ENCODE measurements around the gene PRICKLE3.

The PRICKLE3 gene, protein sequence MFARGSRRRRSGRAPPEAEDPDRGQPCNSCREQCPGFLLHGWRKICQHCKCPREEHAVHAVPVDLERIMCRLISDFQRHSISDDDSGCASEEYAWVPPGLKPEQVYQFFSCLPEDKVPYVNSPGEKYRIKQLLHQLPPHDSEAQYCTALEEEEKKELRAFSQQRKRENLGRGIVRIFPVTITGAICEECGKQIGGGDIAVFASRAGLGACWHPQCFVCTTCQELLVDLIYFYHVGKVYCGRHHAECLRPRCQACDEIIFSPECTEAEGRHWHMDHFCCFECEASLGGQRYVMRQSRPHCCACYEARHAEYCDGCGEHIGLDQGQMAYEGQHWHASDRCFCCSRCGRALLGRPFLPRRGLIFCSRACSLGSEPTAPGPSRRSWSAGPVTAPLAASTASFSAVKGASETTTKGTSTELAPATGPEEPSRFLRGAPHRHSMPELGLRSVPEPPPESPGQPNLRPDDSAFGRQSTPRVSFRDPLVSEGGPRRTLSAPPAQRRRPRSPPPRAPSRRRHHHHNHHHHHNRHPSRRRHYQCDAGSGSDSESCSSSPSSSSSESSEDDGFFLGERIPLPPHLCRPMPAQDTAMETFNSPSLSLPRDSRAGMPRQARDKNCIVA

GRCh38 chrX:49186125-49187027 is at the start of gene PRICKLE3:
Gene PRICKLE3, minus strand, starts transcription at chrX:49186373. Its CDS starts 76 bp downstream, at chrX:49186297.
- no peak for DNase-seq

DNA sequence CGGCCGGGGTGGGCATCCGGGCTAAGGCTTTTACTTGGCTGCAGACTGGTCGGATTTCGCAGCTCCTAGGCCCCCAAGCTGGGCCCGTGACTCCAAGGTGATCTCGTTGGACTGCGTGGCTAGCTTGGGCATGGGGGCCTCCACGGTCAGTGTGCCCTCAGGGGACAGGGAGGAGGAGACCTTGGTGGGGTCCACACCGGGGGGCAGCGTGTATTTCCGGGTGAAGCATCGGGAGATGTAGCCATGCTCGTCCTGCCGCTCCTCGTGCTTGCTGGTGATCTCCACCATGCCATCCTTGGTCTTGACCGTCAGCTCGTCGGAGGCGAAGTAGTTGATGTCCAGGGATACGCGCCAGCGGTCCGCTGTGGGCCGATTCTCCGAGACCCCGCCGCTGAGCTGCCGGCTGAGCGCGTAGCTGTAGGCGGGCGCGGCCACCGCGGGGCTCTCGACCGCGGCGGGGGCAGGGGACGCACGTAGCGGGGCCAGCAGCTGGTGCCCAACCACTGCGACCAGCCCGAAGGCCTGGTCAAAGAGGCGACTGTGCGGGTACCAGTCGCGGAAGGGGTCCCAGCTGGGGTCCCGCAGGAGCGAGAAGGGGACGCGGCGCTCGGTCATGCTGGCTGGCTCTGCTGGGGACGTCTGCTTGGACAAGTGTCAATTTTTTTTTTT is 47.8 kb upstream of the PRICKLE3 start:
- no peak for DNase-seq

DNA sequence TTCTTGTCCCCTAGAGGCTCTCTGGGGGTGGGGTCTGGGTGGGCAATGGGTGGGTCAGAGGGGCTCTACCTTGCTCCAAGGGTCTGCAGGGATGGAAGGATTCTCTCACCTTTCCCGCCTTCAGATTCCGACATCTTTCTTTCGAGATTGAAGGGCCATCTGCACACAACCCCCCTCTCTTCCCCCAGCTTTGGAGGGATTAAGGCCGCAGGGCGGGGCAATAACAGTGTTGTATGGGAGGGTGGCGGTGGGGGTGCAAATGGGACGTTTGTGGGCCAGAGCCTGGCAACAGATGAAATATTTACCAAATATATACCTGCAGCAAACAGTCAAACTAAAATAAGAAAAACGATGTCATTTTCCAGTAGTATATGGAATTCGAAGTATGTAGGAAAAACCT is 47.0 kb upstream of the PRICKLE3 start, which contains the start of gene CACNA1F:
TSS of gene CACNA1F (minus strand) at position 165 of the 400 bp plus-strand sequence. CDS start at position 134, 31 bp downstream.
- DNase-seq, result no peak

GRCh38 chrX:49232525-49232924 is 46.4 kb upstream of the PRICKLE3 start:
- no peak for DNase-seq

GRCh38 chrX:49231333-49232000 is 45.3 kb upstream of the PRICKLE3 start:
- no peak for DNase-seq

GRCh38 chrX:49230500-49231232 is 44.5 kb upstream of the PRICKLE3 start:
- DNase-seq, result no peak

GRCh38 chrX:49228185-49228584 is 42.0 kb upstream of the PRICKLE3 start:
- no peak for DNase-seq

DNA sequence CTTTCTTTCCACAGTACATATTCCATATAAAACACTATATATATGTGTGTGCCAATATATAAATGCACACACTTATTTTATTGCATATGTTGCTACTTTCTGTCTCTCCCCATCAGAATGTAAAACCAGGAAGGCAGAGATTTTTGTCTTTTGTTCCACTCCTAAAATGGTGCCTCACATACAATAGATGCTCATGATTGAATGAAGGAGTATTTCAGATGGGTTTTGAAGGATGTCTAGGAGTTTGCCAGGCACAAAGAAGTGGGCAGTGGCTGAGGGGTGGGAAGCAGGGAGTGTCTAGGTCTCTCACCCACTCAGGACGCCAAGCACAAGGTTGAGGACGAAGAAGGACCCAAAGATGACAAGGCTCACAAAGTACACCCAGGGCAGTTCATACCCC is 41.6 kb upstream of the PRICKLE3 start:
- no peak for DNase-seq

DNA sequence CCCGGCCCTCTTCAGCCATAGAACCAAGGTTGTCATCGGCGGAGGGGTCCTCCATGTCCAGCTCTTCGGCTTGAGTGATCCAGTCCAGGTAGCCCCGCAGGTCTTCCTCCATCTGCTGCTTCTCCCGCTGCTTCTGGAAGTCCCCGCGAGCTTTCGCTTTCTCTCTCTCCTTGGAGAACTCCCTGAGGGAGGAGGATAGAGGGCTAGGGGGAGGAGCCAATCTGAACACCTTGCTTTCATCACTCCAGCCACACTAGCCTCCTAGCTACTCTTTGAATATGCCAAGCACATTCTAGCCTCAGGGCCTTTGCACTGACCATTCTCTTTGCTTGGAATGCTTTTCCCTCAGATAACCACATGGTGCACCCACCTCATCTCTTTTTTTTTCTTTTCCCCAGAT is 40.8 kb upstream of the PRICKLE3 start:
- no peak for DNase-seq

DNA sequence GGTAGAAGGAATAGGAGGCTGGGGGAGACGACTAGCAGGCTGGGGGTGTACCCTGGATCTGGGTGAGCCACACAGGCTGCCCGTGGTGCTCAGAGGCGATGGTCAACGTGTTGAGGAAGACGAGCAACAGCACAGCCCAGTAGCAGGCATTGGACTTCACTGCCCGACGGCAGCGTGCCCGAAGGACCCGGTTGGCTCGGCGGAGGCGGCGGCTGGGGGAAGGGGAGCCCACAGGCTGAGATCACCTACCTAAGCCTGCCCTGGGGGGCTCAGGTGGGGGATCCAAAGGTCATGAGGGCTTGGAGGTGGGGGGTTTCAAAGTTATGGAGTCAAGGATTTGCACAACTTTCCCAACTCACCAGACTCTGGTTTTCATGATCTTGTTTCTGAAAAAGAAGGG is 39.7 kb upstream of the PRICKLE3 start:
- no peak for DNase-seq

DNA sequence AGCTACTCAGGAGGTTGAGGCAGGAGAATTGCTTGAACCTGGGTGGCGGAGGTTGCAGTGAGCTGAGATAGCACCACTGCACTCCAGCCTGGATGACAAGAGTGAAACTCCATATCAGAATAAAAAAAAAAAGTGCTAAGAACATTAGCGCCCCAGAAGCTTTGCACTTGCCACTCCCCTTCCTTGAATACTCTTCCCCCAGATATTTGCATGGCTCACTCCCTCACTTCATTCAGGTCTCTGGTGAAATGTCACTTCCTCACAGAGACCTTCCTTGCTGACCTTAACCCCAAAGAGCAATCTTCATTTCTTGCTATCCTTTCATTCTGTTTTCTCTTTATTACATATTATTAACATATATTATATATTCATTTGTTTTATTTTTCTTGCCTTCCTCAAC is 35.7 kb upstream of the PRICKLE3 start:
- no peak for DNase-seq

GRCh38 chrX:49220100-49220499 is 33.9 kb upstream of the PRICKLE3 start:
- no peak for DNase-seq

- DNase-seq, result no peak
These were observed 28.9 kb upstream of the PRICKLE3 start for GRCh38 chrX:49214996-49215526.

DNA sequence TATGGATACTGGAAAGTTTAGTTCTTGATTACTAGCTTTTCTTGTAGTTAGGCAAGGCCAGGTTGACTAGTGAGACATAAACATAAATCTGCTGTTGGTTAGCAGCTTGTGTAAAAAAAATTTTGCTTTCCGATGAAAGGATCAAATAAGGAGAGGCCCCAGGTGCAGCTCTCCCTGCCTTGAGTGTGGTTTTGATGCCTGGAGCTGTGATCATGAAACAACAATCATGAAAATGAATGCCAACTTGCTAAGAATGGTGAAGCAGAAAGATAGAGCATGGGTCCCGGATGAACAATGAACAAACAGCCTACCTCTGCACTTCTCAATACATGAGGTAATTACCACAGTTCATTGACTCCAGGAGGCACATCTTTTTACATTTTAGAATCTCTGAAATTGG is 28.2 kb upstream of the PRICKLE3 start:
- no peak for DNase-seq

GRCh38 chrX:49212861-49213260 is 26.7 kb upstream of the PRICKLE3 start:
- no peak for DNase-seq

DNA sequence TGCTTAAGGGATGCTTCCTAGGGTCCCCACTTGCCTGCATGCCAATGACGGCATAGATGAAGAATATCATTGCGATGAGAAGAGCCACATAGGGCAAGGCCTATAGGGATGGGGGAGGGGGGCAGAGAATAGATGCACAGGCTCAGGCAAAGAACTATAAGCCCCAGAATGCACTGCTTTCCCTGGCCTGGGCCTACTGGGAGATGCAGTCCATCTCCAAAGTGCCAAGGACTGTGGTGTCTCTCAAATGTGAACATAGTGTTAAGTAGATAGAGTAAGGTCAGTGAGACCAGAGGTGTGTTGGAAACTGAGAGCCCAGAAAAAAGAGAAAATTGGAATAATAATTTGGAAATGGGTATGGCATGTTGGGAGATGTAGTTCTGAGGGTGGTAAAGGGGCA is 26.0 kb upstream of the PRICKLE3 start:
- DNase-seq, result no peak

GRCh38 chrX:49211074-49211473 is 24.9 kb upstream of the PRICKLE3 start:
- DNase-seq, result no peak

GRCh38 chrX:49210406-49210805 is 24.2 kb upstream of the PRICKLE3 start:
- DNase-seq, result no peak

- DNase-seq, result no peak
These were observed 23.5 kb upstream of the PRICKLE3 start for GRCh38 chrX:49209434-49210251.

- no peak for DNase-seq
These were observed 22.2 kb upstream of the PRICKLE3 start for GRCh38 chrX:49208399-49208798.

Measured in NCI-H1105 (cell line).